ENCODE data around the gene STS. TPM values are rescaled to one million over a fixed set of nuclear protein-coding genes. Genes with fewer than 3 reads are reported as not detected.
"Not testable (repeated sequence)": the region's sequence is repeated elsewhere in the genome, so short reads cannot be mapped to it uniquely, and the experiment has no call there.

STS gene
- total RNA-seq, 1 experiment from 2014 or later, result 7.8 TPM

DNA sequence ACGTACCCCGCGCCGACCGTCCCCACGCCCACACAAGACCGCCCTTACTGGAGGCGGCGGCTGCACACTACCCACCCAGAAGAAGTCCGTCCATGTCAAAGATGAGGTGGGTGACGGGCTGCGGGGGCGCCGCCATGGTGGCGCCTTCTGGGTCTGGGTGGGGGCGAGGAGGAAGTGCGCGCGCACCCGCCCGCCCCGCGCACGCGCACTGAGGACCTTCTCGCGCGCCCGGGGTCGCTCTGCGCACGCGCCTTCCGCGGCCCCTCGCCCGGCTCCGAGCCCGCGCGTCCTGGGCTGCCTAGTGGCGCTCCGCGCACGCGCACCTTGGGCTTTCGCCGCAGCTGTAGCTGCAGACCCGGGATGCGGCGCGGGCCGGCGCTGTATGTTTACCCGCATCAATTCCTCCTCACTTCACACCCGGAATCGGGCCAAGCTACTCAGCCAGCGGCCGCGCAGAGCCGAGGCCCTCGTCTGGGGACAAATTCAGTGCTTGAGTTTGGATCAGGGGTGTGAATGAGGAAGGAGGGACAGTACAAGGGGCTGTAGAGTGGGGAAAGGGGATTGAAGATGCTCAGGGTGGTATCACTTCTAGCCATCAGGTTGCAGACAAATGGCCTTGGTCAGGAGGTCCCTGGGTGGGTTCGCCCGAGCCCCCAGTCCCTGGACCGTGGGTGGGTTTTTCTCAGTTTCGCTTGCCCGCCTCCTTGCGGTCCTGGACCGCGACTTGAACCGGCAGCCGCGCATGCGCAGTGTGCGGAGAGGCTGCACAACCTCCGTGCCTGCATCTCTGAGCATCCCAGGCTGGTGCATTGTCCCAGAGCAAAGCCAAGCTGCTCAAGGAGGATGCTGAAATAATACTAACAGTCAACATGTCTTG is 704 bp downstream of the STS start, which contains the start of gene PUDP:
PUDP (minus strand) TSS at position 176 of the 877 bp plus-strand sequence; CDS start at position 136, 40 bp downstream.
- H3K9me3 ChIP-seq (replicated peaks), result no peaks in the 10 kb centered on the region
- DNase-seq, result peak; percentile 84 to 89
- H3K27ac ChIP-seq, result peak within 1 kb of the TSS; percentile 82
- H3K4me3 ChIP-seq, result peak within 1 kb of the TSS; percentile 71
- H3K36me3 ChIP-seq, result no peaks in the 10 kb centered on the region
- no peaks in the 10 kb centered on the region for H3K27me3 ChIP-seq
- H3K4me1 ChIP-seq, result peaks cover 4% of the 10 kb centered on the region

DNA sequence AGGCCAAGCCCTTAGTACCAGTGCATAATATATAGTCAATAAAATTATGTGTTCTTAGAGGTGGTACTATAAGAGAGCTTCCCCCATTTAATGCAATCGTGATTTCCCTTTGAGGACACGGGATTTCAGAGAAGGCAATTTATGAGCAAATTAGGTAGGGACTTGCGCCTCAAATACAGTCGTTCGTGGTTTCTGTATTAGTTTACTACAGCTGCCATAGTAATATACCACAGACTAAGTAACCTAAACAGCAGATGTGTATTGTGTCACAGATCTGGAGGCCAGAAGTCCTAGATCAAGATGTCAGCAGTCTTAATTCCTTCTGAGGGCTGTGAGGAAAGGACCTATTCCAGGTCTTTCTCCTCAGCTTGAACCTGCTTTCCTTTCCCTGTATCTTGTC is 1.9 kb downstream of the STS start:
- Histone ChIP-seq H3K9me3 (replicated peaks) (no peaks in the 10 kb centered on the region), H3K27me3 (no peaks in the 10 kb centered on the region), H3K27ac (no peak overlapping the region), H3K4me1 (peaks cover 4% of the 10 kb centered on the region), H3K36me3 (no peaks in the 10 kb centered on the region), H3K4me3 (no peak overlapping the region)
- peak; percentile 9 to 52 for DNase-seq

DNA sequence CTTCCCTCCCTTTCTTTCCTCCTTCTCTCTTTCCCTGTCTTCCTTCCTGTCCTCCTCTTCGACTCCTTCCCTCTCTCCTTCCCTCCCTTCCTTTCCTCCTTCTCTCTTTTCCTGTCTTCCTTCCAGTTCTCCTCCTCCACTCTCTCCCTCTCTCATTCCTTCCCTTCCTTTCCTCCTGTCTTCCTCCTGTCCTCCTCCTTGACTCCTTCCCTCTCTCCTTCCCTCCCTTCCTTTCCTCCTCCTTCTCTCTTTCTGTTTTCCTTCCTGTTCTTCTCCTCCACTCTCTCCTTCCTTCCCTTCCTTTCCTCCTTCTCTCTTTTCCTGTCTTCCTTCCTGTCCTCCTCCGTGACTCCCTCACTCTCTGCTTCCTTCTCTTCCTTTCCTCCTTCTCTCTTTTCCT is 5.7 kb downstream of the STS start:
- no peak overlapping the region for H3K27ac ChIP-seq
- no peaks in the 10 kb centered on the region for H3K9me3 ChIP-seq (replicated peaks)
- no peak for DNase-seq
- H3K4me1 ChIP-seq, result peaks cover 4% of the 10 kb centered on the region
- no peaks in the 10 kb centered on the region for H3K27me3 ChIP-seq
- H3K36me3 ChIP-seq, result no peaks in the 10 kb centered on the region
- no peak overlapping the region for H3K4me3 ChIP-seq

DNA sequence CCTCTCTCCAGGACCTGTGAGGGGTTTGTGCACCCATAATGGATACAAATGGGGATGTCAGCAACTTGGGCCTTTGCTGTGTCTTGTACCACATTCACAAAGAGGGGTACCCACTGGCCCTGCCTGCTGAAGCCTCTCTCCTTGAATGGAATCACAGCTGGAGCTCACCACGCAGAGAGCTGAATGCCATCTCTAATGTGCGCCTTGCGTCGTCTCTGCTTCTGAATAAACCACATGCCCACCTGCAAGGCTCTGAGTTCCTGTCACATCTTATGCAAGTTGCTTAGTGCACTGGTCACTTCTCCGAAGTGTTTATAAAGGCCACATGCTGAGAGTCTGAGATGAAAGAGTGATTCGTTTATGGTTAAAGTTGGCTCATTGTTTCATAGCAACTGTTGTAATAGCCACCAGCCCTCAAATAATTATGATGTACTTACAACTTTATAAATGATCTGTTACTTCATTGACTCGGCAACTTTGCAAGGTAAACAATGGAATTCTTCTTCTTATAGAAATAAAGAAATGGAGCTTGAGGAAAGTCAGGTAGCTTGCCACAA is 6.6 kb downstream of the STS start:
- H3K4me1 ChIP-seq, result peaks cover 2% of the 10 kb centered on the region
- H3K27ac ChIP-seq, result no peak overlapping the region
- no peak overlapping the region for H3K4me3 ChIP-seq
- no peaks in the 10 kb centered on the region for H3K27me3 ChIP-seq
- H3K9me3 ChIP-seq (replicated peaks), result no peaks in the 10 kb centered on the region
- DNase-seq, result no peak
- H3K36me3 ChIP-seq, result no peaks in the 10 kb centered on the region

DNA sequence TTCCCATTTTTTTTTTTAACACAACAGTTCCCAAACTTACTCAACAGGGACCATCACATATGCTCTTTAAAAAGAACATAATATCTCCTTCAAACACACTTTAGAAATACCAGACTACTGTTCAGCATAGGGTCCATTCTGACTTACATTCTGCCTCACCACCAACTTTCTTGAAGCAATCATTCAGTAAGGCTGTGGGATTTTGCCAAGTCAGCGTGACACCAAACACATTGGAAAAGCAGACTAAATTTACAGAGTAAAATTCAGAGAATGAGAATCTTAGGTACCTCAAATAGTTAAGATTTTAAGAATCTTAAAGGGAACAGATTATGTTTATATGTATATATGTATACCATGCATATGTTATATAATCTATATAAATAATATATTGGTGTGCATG is 7.7 kb downstream of the STS start:
- H3K27me3 ChIP-seq, result no peaks in the 10 kb centered on the region

DNA sequence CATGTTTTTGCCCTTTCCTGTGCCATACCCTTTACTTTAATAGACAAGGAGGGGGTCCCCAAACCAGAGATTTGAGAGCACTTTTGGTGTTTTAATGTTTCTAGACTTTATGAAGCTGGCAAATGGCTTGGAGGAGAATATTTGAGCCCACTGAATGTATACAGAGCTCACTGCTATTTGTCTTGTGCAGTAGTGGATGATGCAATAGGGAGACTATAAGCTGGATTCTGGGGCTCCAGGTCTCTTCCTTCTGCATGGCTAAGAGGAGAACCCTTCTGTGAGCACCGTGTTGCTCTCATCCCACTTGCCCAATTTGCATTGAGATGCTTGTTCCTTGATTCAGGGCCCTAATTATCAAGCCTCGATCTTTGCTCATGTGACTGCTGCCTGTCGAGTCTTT is 9.4 kb downstream of the STS start:
- Histone ChIP-seq H3K27me3 (no peaks in the 10 kb centered on the region), H3K4me3 (no peak overlapping the region), H3K36me3 (no peaks in the 10 kb centered on the region), H3K4me1 (no peaks in the 10 kb centered on the region), H3K9me3 (replicated peaks) (no peaks in the 10 kb centered on the region), H3K27ac (no peak overlapping the region)
- DNase-seq, result no peak

More for the DNA sequence above, 7.7 kb downstream of the STS start:
- H3K36me3 ChIP-seq, result no peaks in the 10 kb centered on the region
- H3K27ac ChIP-seq, result no peak overlapping the region
- H3K9me3 ChIP-seq (replicated peaks), result no peaks in the 10 kb centered on the region
- DNase-seq, result no peak
- H3K4me1 ChIP-seq, result no peaks in the 10 kb centered on the region
- H3K4me3 ChIP-seq, result no peak overlapping the region

DNA sequence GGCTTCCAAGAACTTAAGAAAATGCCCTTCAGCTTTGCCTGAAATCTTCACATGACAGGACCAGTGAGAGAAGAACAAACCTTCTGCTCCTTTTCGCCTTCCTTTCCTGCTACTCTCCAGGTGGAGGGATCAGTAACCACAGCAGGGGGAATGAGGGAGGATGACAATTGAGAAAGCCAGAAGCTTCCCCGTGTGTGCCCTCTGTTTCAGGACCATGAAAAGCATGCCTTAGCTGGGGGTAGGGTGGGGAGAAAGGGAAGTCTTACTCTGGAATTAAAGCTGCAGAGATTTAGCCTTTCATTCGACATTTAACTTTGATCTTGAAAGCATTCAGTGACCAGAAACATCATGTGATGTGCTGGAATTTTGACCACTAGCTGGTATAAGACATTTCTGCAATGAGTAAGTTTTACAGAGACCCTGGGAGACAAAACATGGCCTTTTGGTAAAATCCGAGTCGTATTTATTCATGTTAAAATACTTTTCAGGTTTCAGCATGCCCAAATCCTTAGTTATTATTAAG is 11.0 kb downstream of the STS start:
- H3K36me3 ChIP-seq, result no peaks in the 10 kb centered on the region
- H3K27ac ChIP-seq, result no peak overlapping the region
- no peak overlapping the region for H3K4me3 ChIP-seq
- H3K4me1 ChIP-seq, result no peaks in the 10 kb centered on the region
- no peaks in the 10 kb centered on the region for H3K9me3 ChIP-seq (replicated peaks)
- H3K27me3 ChIP-seq, result no peaks in the 10 kb centered on the region
- no peak for DNase-seq

DNA sequence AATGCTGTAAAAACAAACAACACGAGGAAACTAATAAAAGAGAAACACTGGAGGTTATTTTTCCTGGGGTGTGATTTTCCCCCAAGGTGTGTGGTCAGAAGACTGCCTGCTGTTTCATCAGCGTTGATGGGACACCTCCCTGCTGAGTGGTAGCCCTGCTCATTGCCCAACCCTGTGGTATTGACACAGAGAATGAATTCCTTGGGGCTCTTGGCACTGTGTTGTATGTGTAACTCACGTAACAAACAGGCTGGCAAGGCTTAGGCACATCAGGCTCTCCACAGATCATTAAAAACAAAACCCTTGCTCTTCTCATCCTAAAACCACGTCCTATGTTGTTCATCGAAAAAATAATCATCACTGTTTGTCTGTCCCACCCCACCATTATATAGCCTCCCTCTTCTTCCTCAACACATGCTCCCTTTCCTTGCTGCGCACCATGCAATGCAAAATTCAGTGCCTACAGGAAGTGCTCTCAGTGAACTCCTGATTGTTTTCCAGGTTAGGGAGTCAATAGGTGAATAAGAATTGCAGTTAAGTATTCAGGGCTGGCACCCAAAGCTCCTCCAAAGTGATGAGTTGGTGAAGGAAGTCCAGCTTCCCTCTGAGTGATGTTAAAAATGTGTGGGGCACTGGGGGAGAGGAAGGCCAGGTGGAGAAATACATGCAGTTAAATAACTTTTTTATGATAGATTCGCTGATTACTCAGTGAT is 11.8 kb downstream of the STS start:
- Histone ChIP-seq H3K4me3 (no peak overlapping the region), H3K9me3 (replicated peaks) (no peaks in the 10 kb centered on the region), H3K27ac (no peak overlapping the region), H3K27me3 (no peaks in the 10 kb centered on the region), H3K36me3 (no peaks in the 10 kb centered on the region), H3K4me1 (no peaks in the 10 kb centered on the region)
- DNase-seq, result no peak

DNA sequence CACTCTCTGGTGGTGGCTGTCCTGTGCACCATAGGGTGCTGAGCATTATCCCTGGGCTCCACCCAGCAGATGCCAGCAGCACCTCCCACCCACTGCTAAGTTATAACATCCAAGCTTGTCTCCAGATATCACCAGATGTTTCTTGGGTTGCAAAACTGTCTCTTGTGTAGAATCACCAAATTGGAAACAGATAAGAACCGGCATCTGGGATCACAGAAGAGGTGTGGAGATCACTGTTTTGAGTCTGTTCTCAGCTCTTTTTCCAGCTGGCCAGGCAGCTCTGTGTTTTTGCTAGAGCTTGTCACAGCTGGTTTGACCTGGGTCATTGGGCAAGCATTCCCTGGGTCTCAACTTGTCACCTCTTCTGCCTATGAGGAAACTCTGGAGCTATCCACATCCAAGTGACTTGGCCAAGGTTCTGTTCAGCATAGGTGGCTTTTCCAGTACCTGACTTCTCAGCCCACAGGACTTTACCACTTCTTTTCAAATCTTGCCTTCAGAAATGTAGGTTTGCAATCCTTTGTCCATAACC is 15.7 kb downstream of the STS start:
- no peaks in the 10 kb centered on the region for H3K27me3 ChIP-seq
- no peak overlapping the region for H3K27ac ChIP-seq
- H3K4me3 ChIP-seq, result no peak overlapping the region
- H3K4me1 ChIP-seq, result no peaks in the 10 kb centered on the region
- H3K9me3 ChIP-seq (replicated peaks), result no peaks in the 10 kb centered on the region
- no peak for DNase-seq
- H3K36me3 ChIP-seq, result no peaks in the 10 kb centered on the region

DNA sequence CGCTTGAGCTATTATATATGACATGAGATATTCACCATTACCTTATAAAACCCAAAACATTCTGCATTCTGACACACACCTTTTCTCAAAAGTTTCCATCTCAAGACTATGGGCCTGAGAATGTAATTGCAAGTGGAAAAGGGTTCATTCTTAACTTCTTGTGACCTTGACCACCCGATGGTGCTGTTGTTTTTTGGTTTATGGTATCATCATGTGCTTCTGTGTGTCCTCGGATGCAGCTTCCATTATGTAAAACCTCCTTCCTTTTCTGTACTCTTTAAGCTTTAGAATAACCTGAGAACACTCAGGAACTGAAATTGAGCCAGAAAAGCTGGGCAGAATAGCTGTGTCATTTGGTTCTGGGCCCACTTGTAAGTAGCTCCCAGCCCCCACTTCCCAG is 16.7 kb downstream of the STS start:
- H3K9me3 ChIP-seq (replicated peaks), result no peaks in the 10 kb centered on the region
- no peaks in the 10 kb centered on the region for H3K27me3 ChIP-seq
- H3K4me1 ChIP-seq, result no peaks in the 10 kb centered on the region
- no peak for DNase-seq
- no peak overlapping the region for H3K27ac ChIP-seq
- no peaks in the 10 kb centered on the region for H3K36me3 ChIP-seq
- H3K4me3 ChIP-seq, result no peak overlapping the region

DNA sequence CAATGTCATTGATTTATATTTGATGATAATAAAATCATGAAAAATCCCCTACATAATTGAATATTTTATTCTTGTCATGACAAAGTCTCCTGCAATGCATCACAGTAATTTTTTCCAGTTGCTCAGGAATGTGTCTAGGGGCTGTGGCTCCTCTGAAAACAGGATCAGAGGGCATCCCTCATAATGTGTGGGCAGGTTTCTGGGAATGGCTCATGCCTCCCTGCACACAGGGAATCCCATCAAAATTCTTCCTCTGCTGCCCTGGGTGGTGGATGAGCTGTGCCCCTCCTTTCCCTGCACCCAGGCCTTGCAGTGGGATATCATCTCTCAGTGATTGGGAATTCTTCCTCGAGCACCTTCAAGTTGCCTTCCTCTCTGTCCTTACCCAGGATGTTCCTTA is 20.9 kb downstream of the STS start:
- DNase-seq, result no peak
- no peaks in the 10 kb centered on the region for H3K9me3 ChIP-seq (replicated peaks)
- H3K27ac ChIP-seq, result no peak overlapping the region
- no peak overlapping the region for H3K4me3 ChIP-seq
- H3K27me3 ChIP-seq, result no peaks in the 10 kb centered on the region
- no peaks in the 10 kb centered on the region for H3K4me1 ChIP-seq
- H3K36me3 ChIP-seq, result no peaks in the 10 kb centered on the region

DNA sequence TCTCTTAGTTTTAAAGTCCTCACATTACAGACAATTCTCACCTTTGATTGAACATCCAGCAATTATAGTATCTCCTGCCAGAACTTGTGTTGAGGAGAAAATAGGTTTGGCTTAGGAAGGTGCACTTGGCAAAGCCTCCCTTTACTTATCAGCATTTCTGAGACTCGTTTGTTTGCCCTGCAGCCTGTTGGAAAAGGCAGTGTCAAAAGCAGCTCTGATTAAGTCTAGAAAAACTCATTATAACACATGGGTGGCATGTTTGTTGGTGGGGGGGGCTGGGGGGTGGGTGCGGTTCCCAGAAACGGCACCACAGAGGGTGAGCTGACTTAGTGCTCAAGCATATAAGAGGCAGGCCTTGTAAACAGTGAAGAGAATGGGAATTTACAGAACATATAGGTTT is 22.1 kb downstream of the STS start:
- no peak overlapping the region for H3K27ac ChIP-seq
- DNase-seq, result no peak
- H3K9me3 ChIP-seq (replicated peaks), result no peaks in the 10 kb centered on the region
- no peak overlapping the region for H3K4me3 ChIP-seq
- no peaks in the 10 kb centered on the region for H3K36me3 ChIP-seq
- no peaks in the 10 kb centered on the region for H3K4me1 ChIP-seq
- H3K27me3 ChIP-seq, result no peaks in the 10 kb centered on the region

DNA sequence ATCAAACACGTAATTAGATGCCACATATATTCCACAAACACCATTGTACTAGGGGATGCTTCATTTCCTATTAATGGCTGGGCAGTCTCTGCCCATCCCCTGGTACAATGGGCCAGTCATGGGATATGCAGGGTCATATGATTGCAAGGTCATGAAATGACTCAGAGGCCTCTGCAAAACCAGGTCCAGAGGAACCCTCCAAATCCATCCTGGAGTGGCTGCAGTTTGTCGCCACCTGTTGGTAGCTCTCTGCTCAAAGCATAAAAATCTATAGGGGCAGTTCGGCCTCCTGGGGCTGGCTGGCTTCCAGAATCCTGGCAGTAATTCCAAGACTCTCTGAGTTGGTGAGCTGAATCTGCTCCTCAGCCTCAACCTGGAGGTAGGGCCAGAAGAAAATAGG is 23.4 kb downstream of the STS start:
- Histone ChIP-seq H3K9me3 (replicated peaks) (no peaks in the 10 kb centered on the region), H3K4me1 (no peaks in the 10 kb centered on the region), H3K27ac (no peak overlapping the region), H3K27me3 (no peaks in the 10 kb centered on the region), H3K36me3 (no peaks in the 10 kb centered on the region), H3K4me3 (no peak overlapping the region)
- peak; percentile 23 to 53 for DNase-seq

DNA sequence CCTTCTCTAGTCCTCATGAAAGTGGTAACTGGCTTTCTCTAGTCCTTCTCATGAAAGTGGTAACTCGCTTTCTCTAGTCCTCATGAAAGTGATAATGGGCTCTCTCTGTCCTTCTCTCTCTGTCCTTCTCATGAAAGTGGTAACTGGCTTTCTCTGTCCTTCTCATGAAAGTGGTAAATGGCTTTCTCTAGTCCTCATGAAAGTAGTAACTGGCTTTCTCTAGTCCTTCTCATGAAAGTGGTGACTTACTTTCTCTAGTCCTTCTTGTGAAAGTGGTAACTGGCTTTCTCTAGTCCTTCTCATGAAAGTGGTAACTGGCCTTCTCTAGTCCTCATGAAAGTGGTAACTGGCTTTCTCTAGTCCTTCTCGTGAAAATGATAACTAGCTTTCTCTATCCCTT is 31.3 kb downstream of the STS start:
- not testable (repeated sequence) for H3K27me3 ChIP-seq; H3K4me1 ChIP-seq; H3K9me3 ChIP-seq (replicated peaks); H3K36me3 ChIP-seq; H3K4me3 ChIP-seq; DNase-seq; H3K27ac ChIP-seq

DNA sequence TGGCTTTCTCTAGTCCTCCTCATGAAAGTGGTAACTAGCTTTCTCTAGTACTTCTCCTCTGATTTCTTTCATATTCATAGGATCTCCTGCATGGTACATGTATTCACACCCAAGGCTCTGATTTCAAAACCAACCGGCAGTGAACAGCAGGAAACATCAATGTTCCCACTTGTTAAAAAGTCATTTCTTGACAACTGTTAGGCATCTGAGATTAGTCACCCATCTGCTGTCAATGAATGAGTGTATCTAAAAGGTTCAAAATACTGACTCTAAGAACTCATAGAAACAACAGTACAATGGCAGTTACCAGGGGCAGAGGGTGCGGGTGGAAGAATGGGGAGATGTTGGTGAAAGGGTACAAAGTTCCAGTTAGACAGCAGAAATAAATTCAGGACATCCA is 31.9 kb downstream of the STS start:
- DNase-seq, result no peak
- no peaks in the 10 kb centered on the region for H3K4me1 ChIP-seq
- no peaks in the 10 kb centered on the region for H3K27me3 ChIP-seq
- no peak overlapping the region for H3K27ac ChIP-seq
- H3K9me3 ChIP-seq (replicated peaks), result no peaks in the 10 kb centered on the region
- H3K4me3 ChIP-seq, result no peak overlapping the region
- H3K36me3 ChIP-seq, result no peaks in the 10 kb centered on the region

Measured in SJCRH30 (cell line).